H9 (cell line): ENCODE data around the gene ANXA8L1. TPM values are rescaled to one million over a fixed set of nuclear protein-coding genes. Genes with fewer than 3 reads are reported as not detected.
"Not testable (repeated sequence)": the region's sequence is repeated elsewhere in the genome, so short reads cannot be mapped to it uniquely, and the experiment has no call there.

Source experiments
- DNase-seq: peaks from one replicate; pipeline ENCODE4 v3.0.0-alpha.2; 2017
- H2AFZ ChIP-seq: one replicate; pipeline ENCODE4 v1.6.1; 2013; ENCODE audit warnings: mild to moderate bottlenecking, low read length, control low read depth, moderate library complexity
- H2AK5ac ChIP-seq: 2 replicates; pipeline ENCODE4 v1.6.1; 2013; ENCODE audit warnings: low read length, control low read depth, mixed read lengths; ENCODE audit not compliant: insufficient read length
- H2BK120ac ChIP-seq: one replicate; pipeline ENCODE4 v1.6.1; 2013; ENCODE audit warnings: low read depth, mild to moderate bottlenecking, low read length, control low read depth, inconsistent platforms; ENCODE audit not compliant: poor library complexity, severe bottlenecking
- H2BK12ac ChIP-seq: 2 replicates; pipeline ENCODE4 v1.6.1; 2013; ENCODE audit warnings: low read length, control low read depth, mixed read lengths, low read depth; ENCODE audit not compliant: insufficient read length
- H2BK15ac ChIP-seq: 2 replicates; pipeline ENCODE4 v1.6.1; 2013; ENCODE audit warnings: low read depth, low read length, control low read depth
- H2BK20ac ChIP-seq: one replicate; pipeline ENCODE4 v1.6.1; 2013; ENCODE audit warnings: low read depth, mild to moderate bottlenecking, low read length, control low read depth, inconsistent platforms; ENCODE audit not compliant: poor library complexity, severe bottlenecking
- H2BK5ac ChIP-seq: 2 replicates; pipeline ENCODE4 v1.6.1; 2013; ENCODE audit warnings: low read length, control low read depth, mixed read lengths; ENCODE audit not compliant: insufficient read length
- H3K14ac ChIP-seq: 2 replicates; pipeline ENCODE4 v1.6.1; 2013; ENCODE audit warnings: low read length, control low read depth; ENCODE audit not compliant: insufficient read depth
- H3K18ac ChIP-seq: 2 replicates; pipeline ENCODE4 v1.6.1; 2013; ENCODE audit warnings: low read depth, mild to moderate bottlenecking, mixed read lengths, low read length, control low read depth; ENCODE audit not compliant: insufficient read length
- H3K23ac ChIP-seq: 2 replicates; pipeline ENCODE4 v1.6.1; 2013; ENCODE audit warnings: low read length, control low read depth, mixed read lengths, low read depth; ENCODE audit not compliant: insufficient read length
- H3K23me2 ChIP-seq: 2 replicates; pipeline ENCODE4 v1.6.1; 2013; ENCODE audit warnings: low read depth, mild to moderate bottlenecking, mixed read lengths, low read length, control low read depth; ENCODE audit not compliant: insufficient read length, poor library complexity, severe bottlenecking
- H3K27ac ChIP-seq: 2 replicates; pipeline ENCODE4 v1.5.1; 2013; ENCODE audit warnings: low read length, control low read depth, mixed read lengths, low read depth; ENCODE audit not compliant: insufficient read length
- H3K27me3 ChIP-seq: 2 replicates; pipeline ENCODE4 v1.6.1; 2013; ENCODE audit warnings: low read length, control low read depth, inconsistent platforms; ENCODE audit not compliant: insufficient read depth
- H3K4ac ChIP-seq: 2 replicates; pipeline ENCODE4 v1.6.1; 2013; ENCODE audit warnings: low read depth, mild to moderate bottlenecking, control low read depth, inconsistent platforms, low read length, moderate library complexity
- H3K4me1 ChIP-seq: 2 replicates; pipeline ENCODE4 v1.6.1; 2013; ENCODE audit warnings: low read length, control low read depth, inconsistent platforms; ENCODE audit not compliant: insufficient read depth
- H3K4me2 ChIP-seq: 2 replicates; pipeline ENCODE4 v1.6.1; 2013; ENCODE audit warnings: low read length, control low read depth, mixed read lengths; ENCODE audit not compliant: insufficient read length, insufficient read depth
- H3K56ac ChIP-seq: 2 replicates; pipeline ENCODE4 v1.6.1; 2013; ENCODE audit warnings: low read depth, mild to moderate bottlenecking, mixed read lengths, low read length, control low read depth; ENCODE audit not compliant: insufficient read length
- H3K79me1 ChIP-seq: 2 replicates; pipeline ENCODE4 v1.6.1; 2013; ENCODE audit warnings: low read depth, mild to moderate bottlenecking, moderate library complexity, low read length, control low read depth, inconsistent platforms; ENCODE audit not compliant: insufficient read depth, poor library complexity, severe bottlenecking
- H3K79me2 ChIP-seq: 2 replicates; pipeline ENCODE4 v1.6.1; 2013; ENCODE audit warnings: low read length, control low read depth, inconsistent platforms; ENCODE audit not compliant: insufficient read depth
- H3K9ac ChIP-seq: 2 replicates; pipeline ENCODE4 v1.6.1; 2013; ENCODE audit warnings: low read length, control low read depth, mixed read lengths; ENCODE audit not compliant: insufficient read length; ENCODE audit errors: extremely low read depth
- H3K9me3 ChIP-seq: one replicate; pipeline ENCODE4 v1.6.1; 2013; ENCODE audit warnings: low read depth, low read length, inconsistent platforms; ENCODE audit not compliant: control insufficient read depth
- H3T11ph ChIP-seq: one replicate; pipeline ENCODE4 v1.6.1; 2013; ENCODE audit warnings: mild to moderate bottlenecking, low read length, control low read depth, inconsistent platforms
- H4K20me1 ChIP-seq: one replicate; pipeline ENCODE4 v1.6.1; 2013; ENCODE audit not compliant: control insufficient read depth, insufficient read length, insufficient read depth
- H4K5ac ChIP-seq: 2 replicates; pipeline ENCODE4 v1.6.1; 2013; ENCODE audit warnings: low read depth, mild to moderate bottlenecking, mixed read lengths, low read length, control low read depth; ENCODE audit not compliant: insufficient read length
- H4K8ac ChIP-seq: replicated peaks from 2 replicates; pipeline ENCODE4 v1.6.1; 2013; ENCODE audit warnings: low read length, control low read depth, mixed read lengths, low read depth; ENCODE audit not compliant: insufficient read length
- H4K91ac ChIP-seq: 2 replicates; pipeline ENCODE4 v1.6.1; 2013; ENCODE audit warnings: low read depth, mild to moderate bottlenecking, moderate library complexity, mixed read lengths, low read length, control low read depth; ENCODE audit not compliant: insufficient read length
- H3K27ac Mint-ChIP-seq, 3 experiments: 2 replicates in 2 of 3; 3 replicates in 1 of 3; pipeline ENCODE4 v1.8.0; 2020 to 2021; ENCODE audit warnings: mixed read lengths in 3 of 3, mild to moderate bottlenecking in 1 of 3, moderate library complexity in 1 of 3
- H3K27me3 Mint-ChIP-seq: 2 replicates; pipeline ENCODE4 v1.8.0; 2021; ENCODE audit warnings: low read depth, mild to moderate bottlenecking, moderate library complexity, mixed read lengths
- H3K36me3 Mint-ChIP-seq, 3 experiments: 2 replicates in 2 of 3; 3 replicates in 1 of 3; pipeline ENCODE4 v1.8.0; 2020 to 2021; ENCODE audit warnings: low read depth in 3 of 3, mixed read lengths in 3 of 3; ENCODE audit not compliant: insufficient read depth in 1 of 3
- H3K4me1 Mint-ChIP-seq, 2 experiments: 2 replicates each; pipeline ENCODE4 v1.8.0; 2020; ENCODE audit warnings: mixed read lengths in 2 of 2
- H3K4me3 Mint-ChIP-seq, 2 experiments: 2 replicates in 1 of 2; 3 replicates in 1 of 2; pipeline ENCODE4 v1.8.0; 2020 to 2021; ENCODE audit warnings: mild to moderate bottlenecking in 2 of 2, mixed read lengths in 2 of 2, moderate library complexity in 1 of 2
- H3K9me3 Mint-ChIP-seq, 2 experiments: 2 replicates in 1 of 2; 3 replicates in 1 of 2; pipeline ENCODE4 v1.8.0; 2020; ENCODE audit warnings: mild to moderate bottlenecking in 2 of 2, mixed read lengths in 2 of 2, moderate library complexity in 1 of 2
- WGBS: extraction: QIAGEN DNeasy Blood & Tissue Kit; methylation state at CpG from one replicate; pipeline ENCODE4 v1.1.7; 2013; ENCODE audit warnings: missing lambda C conversion rate, low lambda C conversion rate, mixed read lengths; ENCODE audit not compliant: insufficient read length; ENCODE audit errors: extremely low coverage; 5-methylcytosine and 5-hydroxymethylcytosine counted together
- total RNA-seq: library from RNA; stranded (reverse); gene quantifications from 2 replicates; pipeline ENCODE4 v1.2.1, GENCODE V29; 2021

ANXA8L1 gene
- total RNA-seq, 1 experiment from 2014 or later, result not detected

DNA sequence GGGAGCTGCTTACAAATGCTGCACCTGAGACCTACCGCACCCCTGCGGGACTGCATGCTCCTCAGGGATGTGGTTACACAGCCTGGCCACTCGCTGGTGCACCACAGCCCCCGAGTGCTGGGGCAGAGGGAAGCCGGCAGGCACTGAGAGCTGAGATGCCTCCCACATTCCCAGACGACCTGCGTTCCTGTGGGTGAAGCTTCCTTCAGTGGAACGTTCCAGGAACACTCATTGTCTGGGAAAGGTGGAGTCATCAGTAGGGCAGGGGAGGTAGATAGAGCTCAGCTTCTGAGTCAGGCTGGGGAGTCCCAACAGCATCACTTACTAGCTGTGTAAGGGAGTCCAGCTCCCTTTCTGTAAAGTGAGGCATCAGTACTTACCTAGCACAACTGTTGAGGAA, 2.5 kb downstream of the ANXA8L1 start:
- not testable (repeated sequence) for H3K27ac Mint-ChIP-seq, H3K4me2 ChIP-seq, H3K23ac ChIP-seq, H3K9me3 Mint-ChIP-seq, H3K56ac ChIP-seq, H3T11ph ChIP-seq, H3K4me1 ChIP-seq, H2BK12ac ChIP-seq, H3K79me1 ChIP-seq, H4K8ac ChIP-seq, H2BK15ac ChIP-seq, H2BK120ac ChIP-seq, H3K4ac ChIP-seq, H3K79me2 ChIP-seq, H3K36me3 Mint-ChIP-seq, H4K91ac ChIP-seq, H3K27me3 Mint-ChIP-seq, H3K4me1 Mint-ChIP-seq, H2AFZ ChIP-seq, H2AK5ac ChIP-seq, H4K5ac ChIP-seq, H3K9ac ChIP-seq, H3K18ac ChIP-seq, H2BK5ac ChIP-seq, H3K23me2 ChIP-seq, H4K20me1 ChIP-seq, DNase-seq, H2BK20ac ChIP-seq, H3K27me3 ChIP-seq, H3K14ac ChIP-seq, H3K27ac ChIP-seq, H3K9me3 ChIP-seq, H3K4me3 Mint-ChIP-seq
- no CpG with 5 or more reads among the region's 8 CpGs for WGBS

DNA sequence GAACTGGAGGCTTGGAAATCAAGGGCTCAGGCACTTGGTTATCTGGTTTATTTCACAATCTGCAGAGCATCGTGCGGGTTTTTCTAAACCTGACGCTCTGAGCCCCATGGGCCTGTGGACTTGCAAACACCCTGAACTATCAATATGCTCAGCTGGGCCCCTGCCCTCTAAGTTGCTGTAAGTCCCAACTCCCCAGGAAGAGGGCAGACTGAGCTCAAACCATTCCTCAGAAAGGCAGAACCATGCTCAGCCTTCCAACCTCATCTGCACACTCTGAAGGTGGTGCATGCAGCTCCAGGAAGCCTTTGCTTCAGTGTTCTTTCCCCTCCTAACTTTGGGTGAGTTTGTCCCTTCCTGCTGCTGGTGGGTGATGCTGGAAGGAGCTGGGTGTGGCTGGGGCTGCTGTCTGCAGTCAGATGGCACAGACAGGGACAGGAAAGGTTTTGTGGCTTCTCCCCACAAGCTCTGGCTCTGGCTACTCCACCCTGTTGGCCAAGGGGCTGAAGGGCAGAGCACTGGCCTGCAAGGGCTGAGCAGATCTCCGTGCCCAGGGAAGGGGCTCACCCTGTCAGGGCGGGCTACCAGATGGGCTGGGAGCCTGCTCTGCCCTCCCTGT, 3.8 kb downstream of the ANXA8L1 start:
- not testable (repeated sequence) for H2AK5ac ChIP-seq, H3K27me3 ChIP-seq, H3K27me3 Mint-ChIP-seq, H3K23ac ChIP-seq, H3K36me3 Mint-ChIP-seq, H2BK20ac ChIP-seq, H3K79me1 ChIP-seq, H2AFZ ChIP-seq, H2BK120ac ChIP-seq, H3K23me2 ChIP-seq, H2BK15ac ChIP-seq, H3K79me2 ChIP-seq, H3K4ac ChIP-seq, H3K9ac ChIP-seq, H3K9me3 Mint-ChIP-seq, H3K4me3 Mint-ChIP-seq, H4K8ac ChIP-seq, H2BK12ac ChIP-seq, H4K91ac ChIP-seq, H3K14ac ChIP-seq, H3K27ac ChIP-seq, H3K27ac Mint-ChIP-seq, H2BK5ac ChIP-seq, H3K4me1 Mint-ChIP-seq, H3K4me1 ChIP-seq, DNase-seq, H4K20me1 ChIP-seq, H3K18ac ChIP-seq, H4K5ac ChIP-seq, H3T11ph ChIP-seq, H3K4me2 ChIP-seq, H3K9me3 ChIP-seq, H3K56ac ChIP-seq
- WGBS, result no CpG with 5 or more reads among the region's 5 CpGs
